Endodermal cell (in vitro differentiated cells): ENCODE results near the gene EMID1. TPM values are rescaled to one million over a fixed set of nuclear protein-coding genes. Genes with fewer than 3 reads are reported as not detected.

Source experiments
- DNase-seq: peaks from one replicate; pipeline ENCODE4 v3.0.0-alpha.2; 2017
- H3K27ac ChIP-seq: 2 replicates; pipeline ENCODE4 v1.5.1; 2013; ENCODE audit warnings: mild to moderate bottlenecking, low read depth, low read length, moderate library complexity
- H3K27me3 ChIP-seq: 2 replicates; pipeline ENCODE4 v1.6.1; 2013; ENCODE audit warnings: mild to moderate bottlenecking, low read length, moderate library complexity; ENCODE audit not compliant: insufficient read depth, control insufficient read depth, poor library complexity, severe bottlenecking
- H3K36me3 ChIP-seq: 2 replicates; pipeline ENCODE4 v1.7.0; 2013; ENCODE audit warnings: mild to moderate bottlenecking, low read length, moderate library complexity; ENCODE audit not compliant: control insufficient read depth, insufficient read depth
- H3K4me1 ChIP-seq: one replicate; pipeline ENCODE4 v1.7.0; 2013; ENCODE audit warnings: low read length; ENCODE audit not compliant: control insufficient read depth, insufficient read depth
- H3K4me3 ChIP-seq: 2 replicates; pipeline ENCODE4 v1.5.1; 2013; ENCODE audit warnings: mild to moderate bottlenecking, low read length, moderate library complexity
- H3K9ac ChIP-seq: 2 replicates; pipeline ENCODE4 v1.6.1; 2013; ENCODE audit warnings: mild to moderate bottlenecking, low read length, moderate library complexity; ENCODE audit not compliant: poor library complexity, severe bottlenecking; ENCODE audit errors: extremely low read depth
- H3K9me3 ChIP-seq: 2 replicates; pipeline ENCODE4 v1.6.1; 2013; ENCODE audit warnings: mild to moderate bottlenecking, low read length, moderate library complexity; ENCODE audit not compliant: control insufficient read depth
- H3K27ac Mint-ChIP-seq: 2 replicates; pipeline ENCODE4 v1.8.0; 2020; ENCODE audit warnings: mixed read lengths
- H3K27me3 Mint-ChIP-seq: 2 replicates; pipeline ENCODE4 v1.8.0; 2021; ENCODE audit warnings: mild to moderate bottlenecking, mixed read lengths; ENCODE audit not compliant: insufficient read depth
- H3K36me3 Mint-ChIP-seq: 2 replicates; pipeline ENCODE4 v1.8.0; 2020; ENCODE audit warnings: low read depth, mixed read lengths
- H3K4me1 Mint-ChIP-seq: 2 replicates; pipeline ENCODE4 v1.8.0; 2020; ENCODE audit warnings: mixed read lengths
- H3K4me3 Mint-ChIP-seq: 2 replicates; pipeline ENCODE4 v1.8.0; 2020; ENCODE audit warnings: mild to moderate bottlenecking, moderate library complexity, mixed read lengths
- H3K9me3 Mint-ChIP-seq: 2 replicates; pipeline ENCODE4 v1.8.0; 2020; ENCODE audit warnings: mild to moderate bottlenecking, mixed read lengths
- CTCF ChIP-seq: fragments of 200-600 bp; sonication (generic); conservative IDR thresholded peaks from 2 replicates; pipeline ENCODE4 v1.5.0; 2021; ENCODE audit warnings: antibody characterized with exemption, mild to moderate bottlenecking
- WGBS, 2 experiments: methylation state at CpG; one replicate each; pipeline versions ENCODE4 v1.1.5 to v1.1.7; 2013; ENCODE audit warnings: missing lambda C conversion rate in 2 of 2, mixed read lengths in 1 of 2; ENCODE audit not compliant: insufficient coverage in 1 of 2, insufficient read length in 1 of 2; 5-methylcytosine and 5-hydroxymethylcytosine counted together
- total RNA-seq, 2 donors: library from RNA; stranded (reverse); fragmentation: NEBNext Ultra II Directional in 1 of 2; extraction: Animal tissue kit (Norgen Biotek cat#: 25700) in 1 of 2; gene quantifications; 2 replicates in 1 of 2; 3 replicates in 1 of 2; pipeline ENCODE4 v1.2.1, GENCODE V29; 2021

EMID1 gene
- total RNA-seq, 2 donors from 2014 or later: 19.8 to 41.8 TPM

GRCh38 chr22:29215012-29215860 lies 9.5 kb downstream of the EMID1 start:
- H3K4me1 ChIP-seq: peaks cover 9% of the 10 kb centered on the region
- Mint-ChIP-seq H3K27ac (no peak overlapping the region), H3K27me3 (no peaks in the 10 kb centered on the region), H3K9me3 (no peaks in the 10 kb centered on the region), H3K36me3 (peaks cover 9% of the 10 kb centered on the region), H3K4me3 (no peak overlapping the region), H3K4me1 (peaks cover 16% of the 10 kb centered on the region)
- no peaks in the 10 kb centered on the region for H3K36me3 ChIP-seq
- H3K27ac ChIP-seq: no peak overlapping the region
- H3K9ac ChIP-seq: no peak overlapping the region
- no peak for TF ChIP-seq CTCF
- 89% methylated on average over 12 to 14 of the region's 14 CpGs for WGBS, 2 experiments
- no peaks in the 10 kb centered on the region for H3K27me3 ChIP-seq
- no peaks in the 10 kb centered on the region for H3K9me3 ChIP-seq
- DNase-seq: peak; percentile 51
- no peak overlapping the region for H3K4me3 ChIP-seq

DNA sequence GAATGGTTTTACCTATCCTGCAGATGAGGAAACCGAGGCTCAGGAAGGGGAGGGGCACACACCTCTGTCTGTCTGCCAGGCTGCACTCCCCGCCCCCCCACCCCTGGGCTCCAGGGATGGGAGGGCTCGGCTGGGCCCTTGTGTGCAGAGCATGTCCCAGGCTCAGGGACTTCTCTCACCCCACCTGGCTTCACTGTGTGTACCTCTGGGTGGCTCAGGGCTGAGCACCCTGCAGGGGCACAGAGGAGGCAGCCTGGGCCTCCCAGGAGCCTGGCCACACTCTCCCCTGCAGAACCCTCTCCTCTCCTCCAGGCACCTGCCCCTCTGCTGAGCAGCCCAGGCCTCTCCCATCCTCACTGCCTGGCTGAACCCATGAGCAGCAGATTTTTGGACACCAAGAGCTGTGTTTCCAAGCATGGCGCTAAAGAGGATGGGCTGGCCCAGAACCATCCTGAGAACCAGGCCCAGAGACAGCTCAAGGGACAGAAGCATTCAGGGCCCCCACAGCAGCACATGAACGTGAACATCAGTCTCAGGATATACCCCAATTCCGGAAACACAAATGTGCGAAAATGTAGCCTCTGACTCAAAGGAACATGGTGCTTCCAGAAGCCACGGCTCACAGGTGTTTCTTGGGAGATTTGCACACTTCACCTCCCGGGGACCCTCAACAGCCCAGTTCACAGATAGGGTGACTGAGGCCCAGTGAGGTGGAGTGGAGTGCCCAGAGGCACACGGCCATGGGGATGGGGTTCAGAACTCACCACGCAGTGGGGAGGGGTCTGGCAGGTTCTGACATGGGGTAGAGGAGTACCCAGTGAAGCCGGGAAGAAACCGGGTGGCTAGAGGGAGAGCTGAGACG lies 10.5 kb downstream of the EMID1 start:
- Histone ChIP-seq H3K4me1 (peaks cover 14% of the 10 kb centered on the region), H3K36me3 (no peaks in the 10 kb centered on the region), H3K4me3 (no peak overlapping the region), H3K27ac (no peak overlapping the region), H3K9me3 (no peaks in the 10 kb centered on the region), H3K9ac (no peak overlapping the region), H3K27me3 (no peaks in the 10 kb centered on the region)
- peaks cover 1% of the 10 kb centered on the region for H3K27me3 Mint-ChIP-seq
- no peak for TF ChIP-seq CTCF
- 81 to 85% methylated on average over 8 to 14 of the region's 14 CpGs for WGBS, 2 experiments
- H3K4me3 Mint-ChIP-seq: no peak overlapping the region
- peaks cover 11% of the 10 kb centered on the region for H3K36me3 Mint-ChIP-seq
- no peaks in the 10 kb centered on the region for H3K9me3 Mint-ChIP-seq
- H3K4me1 Mint-ChIP-seq: peaks cover 22% of the 10 kb centered on the region
- H3K27ac Mint-ChIP-seq: no peak overlapping the region
- DNase-seq: no peak

DNA sequence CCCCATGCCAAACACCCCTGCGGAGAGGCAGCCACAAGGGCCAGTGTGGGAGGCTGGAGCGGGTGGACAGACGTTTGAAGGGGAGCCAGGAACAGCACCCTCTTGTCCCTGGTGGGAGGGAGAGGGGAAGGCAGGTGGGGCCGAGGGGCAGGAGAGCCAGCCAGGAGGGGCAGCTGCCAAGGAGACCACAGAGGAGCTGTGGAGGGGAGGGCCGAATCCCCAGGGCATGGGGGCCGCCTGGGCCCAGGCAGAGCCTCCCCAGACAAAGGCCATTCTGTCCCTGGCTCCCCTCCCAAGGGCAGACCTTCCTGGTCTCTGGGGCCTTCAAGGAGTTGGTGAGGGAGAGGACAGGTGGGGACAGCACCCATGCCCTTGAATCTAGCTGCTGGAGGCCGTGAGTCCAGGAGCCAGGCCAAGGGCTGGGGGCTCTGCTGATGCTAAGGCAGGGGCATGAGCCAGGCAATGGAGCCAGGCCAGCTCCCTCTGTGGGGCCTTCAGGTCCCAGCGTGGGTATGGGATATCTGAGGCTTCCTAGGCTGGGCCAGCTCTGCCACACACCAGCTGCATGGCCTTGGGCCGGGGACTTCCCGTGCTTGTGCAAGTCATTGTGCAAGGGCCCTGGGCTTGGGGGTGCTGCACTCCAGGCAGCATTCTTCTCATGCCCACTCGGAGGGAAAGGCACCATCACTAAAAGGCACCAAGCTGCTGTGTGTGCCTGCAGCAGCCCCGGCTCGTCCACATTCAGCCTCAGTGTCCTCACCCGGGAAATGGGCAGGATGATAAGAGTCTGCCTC lies 11.4 kb downstream of the EMID1 start:
- peaks cover 11% of the 10 kb centered on the region for H3K36me3 Mint-ChIP-seq
- H3K9me3 Mint-ChIP-seq: no peaks in the 10 kb centered on the region
- H3K4me3 Mint-ChIP-seq: no peak overlapping the region
- Histone ChIP-seq H3K27ac (no peak overlapping the region), H3K4me1 (peaks cover 14% of the 10 kb centered on the region), H3K9me3 (no peaks in the 10 kb centered on the region), H3K9ac (no peak overlapping the region), H3K4me3 (no peak overlapping the region), H3K27me3 (no peaks in the 10 kb centered on the region), H3K36me3 (no peaks in the 10 kb centered on the region)
- TF ChIP-seq CTCF: no peak
- peaks cover 22% of the 10 kb centered on the region for H3K4me1 Mint-ChIP-seq
- peaks cover 1% of the 10 kb centered on the region for H3K27me3 Mint-ChIP-seq
- WGBS, 2 experiments: 88 to 90% methylated on average over 8 to 14 of the region's 14 CpGs
- no peak for DNase-seq
- no peak overlapping the region for H3K27ac Mint-ChIP-seq
